ENCODE results near the gene OPN3. TPM values are rescaled to one million over a fixed set of nuclear protein-coding genes. Genes with fewer than 3 reads are reported as not detected.

OPN3 gene
- total RNA-seq, 1 donor from 2014 or later: 36.5 TPM

DNA sequence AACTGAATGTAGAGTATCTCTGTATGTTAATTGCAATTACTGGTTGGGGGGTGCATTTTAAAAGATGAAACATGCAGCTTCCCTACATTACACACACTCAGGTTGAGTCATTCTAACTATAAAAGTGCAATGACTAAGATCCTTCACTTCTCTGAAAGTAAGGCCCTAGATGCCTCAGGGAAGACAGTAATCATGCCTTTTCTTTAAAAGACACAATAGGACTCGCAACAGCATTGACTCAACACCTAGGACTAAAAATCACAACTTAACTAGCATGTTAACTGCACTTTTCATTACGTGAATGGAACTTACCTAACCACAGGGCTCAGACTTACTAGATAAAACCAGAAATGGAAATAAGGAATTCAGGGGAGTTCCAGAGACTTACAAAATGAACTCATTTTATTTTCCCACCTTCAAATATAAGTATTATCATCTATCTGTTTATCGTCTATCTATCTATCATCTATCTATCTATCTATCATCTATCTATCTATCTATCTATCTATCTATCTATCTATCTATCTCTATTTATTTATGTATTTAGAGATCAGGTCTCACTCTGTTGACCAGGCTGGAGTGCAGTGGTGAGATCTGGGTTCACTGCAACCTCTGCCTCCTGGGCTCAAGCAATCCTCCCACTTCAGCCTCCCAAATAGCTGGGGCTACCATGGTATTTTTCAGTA, 47.8 kb downstream of the OPN3 start:
- DNase-seq (no peak), ATAC-seq (peak in 1 of 2 donors; percentile 31)
- H3K27me3 ChIP-seq (ENCODE audit: low read depth): no peaks in the 10 kb centered on the region
- no peaks in the 10 kb centered on the region for H3K9me3 ChIP-seq
- TF ChIP-seq, protein P1, sequence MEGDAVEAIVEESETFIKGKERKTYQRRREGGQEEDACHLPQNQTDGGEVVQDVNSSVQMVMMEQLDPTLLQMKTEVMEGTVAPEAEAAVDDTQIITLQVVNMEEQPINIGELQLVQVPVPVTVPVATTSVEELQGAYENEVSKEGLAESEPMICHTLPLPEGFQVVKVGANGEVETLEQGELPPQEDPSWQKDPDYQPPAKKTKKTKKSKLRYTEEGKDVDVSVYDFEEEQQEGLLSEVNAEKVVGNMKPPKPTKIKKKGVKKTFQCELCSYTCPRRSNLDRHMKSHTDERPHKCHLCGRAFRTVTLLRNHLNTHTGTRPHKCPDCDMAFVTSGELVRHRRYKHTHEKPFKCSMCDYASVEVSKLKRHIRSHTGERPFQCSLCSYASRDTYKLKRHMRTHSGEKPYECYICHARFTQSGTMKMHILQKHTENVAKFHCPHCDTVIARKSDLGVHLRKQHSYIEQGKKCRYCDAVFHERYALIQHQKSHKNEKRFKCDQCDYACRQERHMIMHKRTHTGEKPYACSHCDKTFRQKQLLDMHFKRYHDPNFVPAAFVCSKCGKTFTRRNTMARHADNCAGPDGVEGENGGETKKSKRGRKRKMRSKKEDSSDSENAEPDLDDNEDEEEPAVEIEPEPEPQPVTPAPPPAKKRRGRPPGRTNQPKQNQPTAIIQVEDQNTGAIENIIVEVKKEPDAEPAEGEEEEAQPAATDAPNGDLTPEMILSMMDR (IDR thresholded peaks at IDR 0.05): no peak
- no peak overlapping the region for H3K27ac ChIP-seq
- H3K36me3 ChIP-seq: peaks cover 12% of the 10 kb centered on the region
- H3K4me1 ChIP-seq: no peaks in the 10 kb centered on the region
- no peak overlapping the region for H3K4me3 ChIP-seq
- intact Hi-C loops (cut with DNase I): no loop called here

DNA sequence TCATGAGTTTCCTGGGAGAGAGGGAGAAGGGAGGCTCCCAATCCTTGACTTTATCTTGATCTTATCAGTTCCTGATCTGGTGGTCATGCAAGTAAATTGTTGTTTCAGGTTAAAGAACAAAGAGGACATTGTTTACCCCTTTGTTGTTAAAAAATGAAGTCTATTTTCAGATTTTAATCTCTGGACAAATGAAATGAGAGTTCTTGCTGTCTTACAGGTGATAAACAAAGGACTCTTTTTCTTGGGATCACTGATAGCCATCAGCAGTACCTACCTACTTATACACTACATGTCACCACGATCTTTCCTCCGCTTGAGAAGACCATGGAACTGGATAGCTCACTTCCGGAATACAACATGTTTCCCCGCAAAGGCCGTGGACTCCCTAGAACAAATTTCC, 48.4 kb downstream of the OPN3 start:
- intact Hi-C loops (cut with DNase I): no loop called here
- Histone ChIP-seq H3K36me3 (peaks cover 12% of the 10 kb centered on the region), H3K9me3 (no peaks in the 10 kb centered on the region), H3K4me3 (no peak overlapping the region), H3K4me1 (no peaks in the 10 kb centered on the region), H3K27me3 (ENCODE audit: low read depth) (no peaks in the 10 kb centered on the region), H3K27ac (no peak overlapping the region)
- ATAC-seq (no peak), DNase-seq (no peak)
- TF ChIP-seq, protein P1 (IDR thresholded peaks at IDR 0.05): no peak

DNA sequence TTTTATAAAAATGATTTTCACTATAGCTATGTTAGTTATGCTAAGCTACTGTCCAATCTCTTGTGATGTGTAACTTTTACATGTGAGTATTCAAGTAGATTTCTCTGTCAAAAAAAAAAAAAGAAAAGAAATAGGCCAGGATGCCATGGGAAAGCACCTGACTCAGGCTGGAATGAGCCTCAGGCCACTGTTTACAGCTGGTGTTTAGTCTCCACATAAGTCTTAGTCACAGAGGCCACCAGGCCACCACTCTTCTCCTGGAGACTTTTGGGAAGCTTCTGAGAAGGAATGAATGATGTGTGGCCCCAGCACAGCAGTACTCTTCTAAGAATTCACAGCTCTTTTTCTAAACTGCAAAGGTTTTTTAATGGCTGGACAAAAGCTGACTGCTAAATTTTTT, 48.9 kb downstream of the OPN3 start:
- H3K36me3 ChIP-seq: peaks cover 12% of the 10 kb centered on the region
- H3K9me3 ChIP-seq: no peaks in the 10 kb centered on the region
- H3K4me3 ChIP-seq: no peak overlapping the region
- TF ChIP-seq, protein P1 (IDR thresholded peaks at IDR 0.05): no peak
- intact Hi-C loops (cut with DNase I): no loop called here
- ATAC-seq (no peak), DNase-seq (no peak)
- no peaks in the 10 kb centered on the region for H3K27me3 ChIP-seq (ENCODE audit: low read depth)
- no peaks in the 10 kb centered on the region for H3K4me1 ChIP-seq
- no peak overlapping the region for H3K27ac ChIP-seq

DNA sequence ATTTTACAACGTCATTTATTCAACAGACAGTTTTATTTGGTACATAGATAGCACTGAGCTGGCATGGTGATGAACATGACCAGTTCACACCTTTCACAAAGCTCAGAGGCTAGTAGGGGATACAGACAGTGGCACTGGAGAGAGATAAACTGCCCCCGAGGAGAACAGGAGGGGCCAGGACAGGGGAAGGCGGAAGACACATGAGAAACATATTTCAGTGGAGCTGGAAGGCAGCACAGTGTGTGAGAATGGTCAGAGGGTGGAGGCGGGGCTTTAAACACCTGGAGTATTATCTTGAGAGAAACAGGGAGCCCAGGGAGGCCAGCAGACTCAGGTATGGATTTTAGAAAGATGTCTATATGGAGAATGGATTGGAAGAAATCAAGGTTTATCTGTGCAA, 49.5 kb downstream of the OPN3 start:
- Histone ChIP-seq H3K4me3 (no peak overlapping the region), H3K27ac (no peak overlapping the region), H3K27me3 (ENCODE audit: low read depth) (no peaks in the 10 kb centered on the region), H3K36me3 (peaks cover 12% of the 10 kb centered on the region), H3K4me1 (no peaks in the 10 kb centered on the region), H3K9me3 (no peaks in the 10 kb centered on the region)
- TF ChIP-seq, protein P1 (IDR thresholded peaks at IDR 0.05): no peak
- intact Hi-C loops (cut with DNase I): no loop called here
- DNase-seq (no peak), ATAC-seq (peak in 1 of 2 donors; percentile 27)

DNA sequence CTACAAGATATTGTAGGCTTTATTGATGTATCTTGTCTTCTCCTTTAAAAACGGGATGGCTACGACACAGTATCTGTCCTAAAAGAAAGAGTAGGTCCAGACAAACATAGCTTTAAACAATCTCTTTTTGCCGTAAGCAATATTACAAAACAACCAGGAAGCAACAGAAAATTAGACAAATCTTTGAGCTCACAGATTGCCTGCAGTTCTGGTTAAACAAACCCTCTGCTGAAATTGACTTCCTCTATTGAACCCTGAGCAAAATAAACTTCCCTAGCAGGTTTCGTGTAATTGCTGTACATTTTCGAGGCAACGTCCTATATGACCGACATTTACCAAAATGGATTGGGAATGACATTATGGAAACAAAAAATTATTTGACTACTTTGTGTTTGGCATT, 50.6 kb downstream of the OPN3 start:
- TF ChIP-seq, protein P1 (IDR thresholded peaks at IDR 0.05): no peak
- peak; percentile 15 to 41 for ATAC-seq
- peaks cover 12% of the 10 kb centered on the region for H3K36me3 ChIP-seq
- no peak for DNase-seq
- intact Hi-C loops (cut with DNase I): no loop called here
- H3K27ac ChIP-seq: no peak overlapping the region
- H3K4me1 ChIP-seq: no peaks in the 10 kb centered on the region
- no peaks in the 10 kb centered on the region for H3K9me3 ChIP-seq
- H3K27me3 ChIP-seq (ENCODE audit: low read depth): no peaks in the 10 kb centered on the region
- no peak overlapping the region for H3K4me3 ChIP-seq
